Stomach (tissue), 9 donors: ENCODE data around the gene PRUNE2. TPM values are rescaled to one million over a fixed set of nuclear protein-coding genes. Genes with fewer than 3 reads are reported as not detected.

ENCODE experiments used
- DNase-seq, 2 donors: peaks; one replicate each; pipeline versions ENCODE4 v3.0.0 to v3.0.0-alpha.2; 2013 to 2019
- H3K27ac ChIP-seq, 5 donors: fragments of 200-600 bp in 4 of 5; sonication (generic) in 4 of 5; one replicate each; pipeline ENCODE4 v1.5.1; 2013 to 2019; ENCODE audit warnings: mild to moderate bottlenecking in 1 of 5, moderate library complexity in 1 of 5
- H3K27me3 ChIP-seq, 3 donors: fragments of 200-600 bp; sonication (generic); one replicate each; pipeline ENCODE4 v1.5.1; 2017 to 2019; ENCODE audit warnings: mixed run types in 1 of 3
- H3K36me3 ChIP-seq, 4 donors: fragments of 200-600 bp; sonication (generic); 1 replicate in 3 of 4; 2 replicates in 1 of 4; pipeline ENCODE4 v1.5.1; 2016 to 2019
- H3K4me1 ChIP-seq, 4 donors: fragments of 200-600 bp; sonication (generic); one replicate each; pipeline ENCODE4 v1.5.1; 2016 to 2019
- H3K4me3 ChIP-seq, 4 donors: fragments of 200-600 bp; sonication (generic) in 3 of 4; one replicate each; pipeline ENCODE4 v1.5.1; 2016 to 2019; ENCODE audit warnings: mild to moderate bottlenecking in 1 of 4
- H3K9me3 ChIP-seq, 4 donors: fragments of 200-600 bp; sonication (generic); one replicate each; pipeline ENCODE4 v1.5.1; 2016 to 2019
- CTCF ChIP-seq, 7 experiments: fragments of 450-650 bp in 4 of 7; fragments of 200-600 bp in 3 of 7; sonication (generic) in 3 of 7; IDR thresholded peaks; one replicate each; pipeline ENCODE4 v1.5.1; 2016 to 2019; ENCODE audit warnings: antibody characterized with exemption in 7 of 7, control low read depth in 2 of 7, mild to moderate bottlenecking in 1 of 7
- EP300 ChIP-seq: sonication (generic); formaldehyde crosslinking; IDR thresholded peaks from one replicate; pipeline ENCODE4 v1.6.1; 2017; ENCODE audit warnings: antibody characterized with exemption
- POLR2A ChIP-seq, 4 donors: fragments of 450-650 bp; IDR thresholded peaks; one replicate each; pipeline ENCODE4 v1.6.1; 2016; ENCODE audit warnings: antibody characterized with exemption in 4 of 4, control low read depth in 2 of 4, mild to moderate bottlenecking in 1 of 4, moderate library complexity in 1 of 4
- POLR2AphosphoS5 ChIP-seq, 3 donors: sonication (generic); formaldehyde crosslinking; IDR thresholded peaks; one replicate each; pipeline ENCODE4 v1.6.1; 2016; ENCODE audit warnings: antibody characterized with exemption in 3 of 3
- WGBS, 5 donors: extraction: QIAGEN DNeasy Blood & Tissue Kit in 3 of 5; methylation state at CpG; one replicate each; pipeline versions ENCODE4 v1.1.5 to v1.1.7; 2013 to 2018; 5-methylcytosine and 5-hydroxymethylcytosine counted together
- intact Hi-C: fragments of 100-400 bp; cut with DNase I; formaldehyde crosslinking; loops from one replicate; pipeline ENCODE4 v1.15.1; 2023; ENCODE audit warnings: low total_unique reads
- polyA plus RNA-seq, 3 donors: library from polyadenylated mRNA; stranded (reverse); fragments of 200-250 nt; gene quantifications; one replicate each; pipeline ENCODE4 v1.2.3, GENCODE V29; 2013
- total RNA-seq, 5 donors: library from RNA; depleted of rRNA; stranded (reverse); fragments of >200 nt; gene quantifications; one replicate each; pipeline versions ENCODE4 v1.1.0 to v1.2.3, GENCODE V29; 2014 to 2016
- donor health status: healthy with polysubstance abuse.
- donor health status: Bipolar disorder and iron deficiency.
- donor health status: healthy.

Gene PRUNE2
- total and polyA plus RNA-seq, 8 donors: 2.6 to 311 (median 75.4) TPM

GRCh38 chr9:76926324-76926741 lies 20.4 kb upstream of the PRUNE2 start:
- WGBS, 5 donors: 66 to 84% (median 74%) methylated on average over 4 of the region's 4 CpGs
- Histone ChIP-seq H3K9me3 (peaks cover 0 to 8% (median 2%) of the 10 kb centered on the region in 4 donors), H3K4me3 (no peak overlapping the region), H3K4me1 (no peaks in the 10 kb centered on the region), H3K27ac (no peak overlapping the region), H3K27me3 (no peaks in the 10 kb centered on the region), H3K36me3 (no peaks in the 10 kb centered on the region)
- TF ChIP-seq POLR2A (IDR thresholded peaks at IDR 0.05): no peak
- no peak for TF ChIP-seq CTCF (IDR thresholded peaks at IDR 0.05)
- no peak for TF ChIP-seq POLR2AphosphoS5 (IDR thresholded peaks at IDR 0.05)
- no peak for TF ChIP-seq EP300
- intact Hi-C loops: no loop called here
- no peak for DNase-seq

GRCh38 chr9:76921165-76921564 lies 15.3 kb upstream of the PRUNE2 start:
- H3K4me3 ChIP-seq: no peak overlapping the region
- no peaks in the 10 kb centered on the region for H3K36me3 ChIP-seq
- no peaks in the 10 kb centered on the region for H3K4me1 ChIP-seq
- no peak for DNase-seq
- H3K27ac ChIP-seq: no peak overlapping the region
- intact Hi-C loops: no loop called here
- WGBS, 5 donors: 59 to 81% (median 74%) methylated on average over 1 of the region's 1 CpG
- peaks cover 0 to 8% (median 2%) of the 10 kb centered on the region in 4 donors for H3K9me3 ChIP-seq
- no peak for TF ChIP-seq EP300
- no peak for TF ChIP-seq CTCF (IDR thresholded peaks at IDR 0.05)
- TF ChIP-seq POLR2AphosphoS5 (IDR thresholded peaks at IDR 0.05): no peak
- TF ChIP-seq POLR2A (IDR thresholded peaks at IDR 0.05): no peak
- H3K27me3 ChIP-seq: no peaks in the 10 kb centered on the region

DNA sequence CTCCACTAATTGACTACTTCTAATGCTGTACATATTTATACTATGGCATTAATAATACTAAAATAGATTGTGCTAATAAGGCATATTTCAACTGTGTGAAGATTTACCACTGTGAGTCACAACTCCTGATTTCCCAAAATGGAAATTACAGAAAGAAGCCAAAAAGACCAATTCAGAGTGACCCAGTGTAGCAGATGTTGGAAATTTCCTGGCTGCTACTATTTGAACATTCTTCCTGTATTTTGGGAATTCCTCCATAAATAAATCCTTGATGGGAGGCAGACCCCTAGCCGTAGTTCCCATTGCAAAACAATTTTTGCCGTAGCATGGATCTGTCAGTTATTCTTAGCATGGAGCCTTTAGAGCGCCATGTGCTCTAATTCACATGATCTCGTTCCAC lies 11.4 kb upstream of the PRUNE2 start:
- Histone ChIP-seq H3K4me3 (no peak overlapping the region), H3K27ac (no peak overlapping the region), H3K36me3 (no peaks in the 10 kb centered on the region), H3K9me3 (no peaks in the 10 kb centered on the region), H3K27me3 (peaks cover 0 to 3% (median 0%) of the 10 kb centered on the region in 3 donors), H3K4me1 (no peaks in the 10 kb centered on the region)
- intact Hi-C loops: no loop called here
- WGBS, 5 donors: 77 to 88% (median 83%) methylated on average over 4 of the region's 4 CpGs
- DNase-seq: no peak
- TF ChIP-seq CTCF (IDR thresholded peaks at IDR 0.05) (no peak), EP300 (no peak), POLR2AphosphoS5 (IDR thresholded peaks at IDR 0.05) (no peak), POLR2A (IDR thresholded peaks at IDR 0.05) (no peak)

DNA sequence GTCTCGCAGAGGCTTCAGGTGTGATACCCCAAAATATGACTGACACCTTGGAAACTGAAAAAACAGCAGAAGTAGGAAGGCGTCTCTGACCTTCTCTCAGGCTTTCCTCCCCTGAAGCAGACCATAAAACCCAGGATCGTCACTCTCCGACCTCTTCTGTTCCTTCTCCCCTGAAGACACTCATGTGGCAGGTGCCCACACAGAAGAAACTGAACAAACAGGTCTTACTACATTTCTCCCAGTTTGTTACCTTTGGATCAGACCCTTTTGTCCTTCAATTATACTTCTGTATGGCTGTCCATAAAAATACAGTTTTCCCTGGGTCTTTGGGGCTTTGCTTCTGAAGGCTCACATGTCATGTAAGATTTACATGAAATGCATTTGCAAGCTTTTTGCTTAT lies 10.3 kb upstream of the PRUNE2 start:
- Histone ChIP-seq H3K27me3 (peaks cover 0 to 3% (median 0%) of the 10 kb centered on the region in 3 donors), H3K4me3 (no peak overlapping the region), H3K9me3 (no peaks in the 10 kb centered on the region), H3K4me1 (no peaks in the 10 kb centered on the region), H3K27ac (no peak overlapping the region), H3K36me3 (no peaks in the 10 kb centered on the region)
- TF ChIP-seq POLR2A (IDR thresholded peaks at IDR 0.05) (no peak), POLR2AphosphoS5 (IDR thresholded peaks at IDR 0.05) (no peak), CTCF (IDR thresholded peaks at IDR 0.05) (no peak), EP300 (no peak)
- no peak for DNase-seq
- WGBS, 5 donors: 35 to 55% (median 45%) methylated on average over 4 of the region's 4 CpGs
- intact Hi-C loops: no loop called here
